Dedifferentiated amniotic fluid mesenchymal stem cell (primary cell): ENCODE data around the gene RAD23A.

ENCODE experiments used
- DNase-seq: peaks from one replicate; pipeline ENCODE4 v3.0.0-alpha.2; 2016; ENCODE audit errors: extremely low spot score

The RAD23A gene

GRCh38 chr19:12984683-12985048 lies 39.0 kb downstream of the RAD23A start:
- DNase-seq = no peak

- DNase-seq = no peak
Measured at GRCh38 chr19:12985049-12985776, 39.6 kb downstream of the RAD23A start.

GRCh38 chr19:12986726-12987125 lies 41.1 kb downstream of the RAD23A start:
- DNase-seq = no peak

DNA sequence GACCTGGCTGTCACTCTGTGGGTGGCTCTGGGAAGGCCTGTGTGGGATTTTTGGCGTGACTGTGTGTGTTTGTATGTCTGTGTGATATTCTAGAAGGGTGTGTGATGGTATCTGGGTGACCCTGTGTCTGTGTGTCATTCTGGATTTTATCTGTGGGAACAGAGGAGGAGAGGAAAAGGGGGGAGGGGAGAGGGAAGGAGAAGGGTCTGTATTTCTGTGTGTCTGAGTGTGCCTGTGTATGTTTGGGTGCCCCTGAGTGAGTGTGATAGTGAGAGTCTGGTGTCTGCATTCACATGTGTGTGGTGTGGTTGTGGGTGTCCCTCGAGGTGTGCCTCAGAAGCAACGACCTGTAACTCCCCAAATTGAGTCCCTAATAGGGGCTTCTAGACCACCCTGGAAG lies 41.5 kb downstream of the RAD23A start:
- DNase-seq = no peak

DNA sequence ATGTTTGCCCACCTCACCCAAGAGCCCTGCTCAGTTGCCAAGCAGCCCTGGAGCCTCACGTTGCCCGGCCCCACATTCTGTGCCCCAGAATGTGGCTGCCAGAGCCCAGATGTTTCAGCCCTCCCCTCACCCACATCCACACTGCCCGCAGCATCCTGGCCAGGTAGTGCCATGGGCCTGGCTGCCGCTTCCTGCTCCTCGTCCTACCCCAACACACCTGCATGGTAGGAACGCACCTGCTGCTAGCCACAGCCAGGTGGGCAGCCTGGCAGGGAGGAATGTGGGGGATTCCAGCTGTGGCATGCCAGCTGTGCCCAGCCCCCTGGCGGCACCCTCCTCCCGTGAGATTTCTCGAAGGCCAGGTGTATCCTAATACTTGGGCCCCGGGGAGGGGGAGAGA lies 42.1 kb downstream of the RAD23A start:
- no peak for DNase-seq

DNA sequence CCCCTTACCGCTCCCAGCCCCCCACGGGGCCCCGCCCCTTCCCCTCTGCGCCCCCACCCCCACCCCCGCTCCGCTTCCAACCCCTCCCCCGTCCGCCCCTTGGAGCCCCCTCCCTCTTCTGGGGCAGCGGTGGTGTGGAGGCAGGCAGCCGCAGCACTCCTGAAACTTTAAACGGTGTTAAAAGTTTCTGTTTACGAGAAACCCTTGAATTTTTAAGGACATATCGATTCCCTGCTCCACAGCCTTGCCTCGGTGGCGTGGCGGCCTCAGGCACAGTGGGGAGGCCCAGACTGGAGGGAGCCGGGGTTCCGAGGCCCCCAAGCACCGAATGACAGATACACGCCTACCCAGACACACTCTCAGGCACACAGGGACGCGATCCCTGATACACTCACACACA lies 44.8 kb downstream of the RAD23A start:
- DNase-seq = no peak

DNA sequence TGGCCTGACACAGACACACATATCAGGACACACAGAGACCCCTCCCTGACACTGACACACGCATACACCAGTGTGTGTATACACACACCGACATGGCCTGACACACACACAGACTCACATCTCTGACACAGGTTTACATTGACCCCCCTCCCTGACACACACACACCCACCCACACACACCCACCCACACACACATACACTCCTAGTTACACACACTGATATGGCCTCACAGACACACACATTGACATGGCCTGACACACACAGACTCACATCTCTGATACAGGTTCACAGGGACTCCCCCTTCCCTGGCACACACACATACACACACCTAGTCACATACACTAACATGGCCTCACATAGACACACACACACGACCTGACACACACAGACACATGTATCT lies 45.2 kb downstream of the RAD23A start:
- DNase-seq = no peak

GRCh38 chr19:12991296-12991695 lies 45.6 kb downstream of the RAD23A start:
- no peak for DNase-seq

- DNase-seq = no peak
Measured at GRCh38 chr19:12992729-12993128, 47.1 kb downstream of the RAD23A start.

- DNase-seq = no peak
Measured at GRCh38 chr19:12993562-12993961, 47.9 kb downstream of the RAD23A start.

DNA sequence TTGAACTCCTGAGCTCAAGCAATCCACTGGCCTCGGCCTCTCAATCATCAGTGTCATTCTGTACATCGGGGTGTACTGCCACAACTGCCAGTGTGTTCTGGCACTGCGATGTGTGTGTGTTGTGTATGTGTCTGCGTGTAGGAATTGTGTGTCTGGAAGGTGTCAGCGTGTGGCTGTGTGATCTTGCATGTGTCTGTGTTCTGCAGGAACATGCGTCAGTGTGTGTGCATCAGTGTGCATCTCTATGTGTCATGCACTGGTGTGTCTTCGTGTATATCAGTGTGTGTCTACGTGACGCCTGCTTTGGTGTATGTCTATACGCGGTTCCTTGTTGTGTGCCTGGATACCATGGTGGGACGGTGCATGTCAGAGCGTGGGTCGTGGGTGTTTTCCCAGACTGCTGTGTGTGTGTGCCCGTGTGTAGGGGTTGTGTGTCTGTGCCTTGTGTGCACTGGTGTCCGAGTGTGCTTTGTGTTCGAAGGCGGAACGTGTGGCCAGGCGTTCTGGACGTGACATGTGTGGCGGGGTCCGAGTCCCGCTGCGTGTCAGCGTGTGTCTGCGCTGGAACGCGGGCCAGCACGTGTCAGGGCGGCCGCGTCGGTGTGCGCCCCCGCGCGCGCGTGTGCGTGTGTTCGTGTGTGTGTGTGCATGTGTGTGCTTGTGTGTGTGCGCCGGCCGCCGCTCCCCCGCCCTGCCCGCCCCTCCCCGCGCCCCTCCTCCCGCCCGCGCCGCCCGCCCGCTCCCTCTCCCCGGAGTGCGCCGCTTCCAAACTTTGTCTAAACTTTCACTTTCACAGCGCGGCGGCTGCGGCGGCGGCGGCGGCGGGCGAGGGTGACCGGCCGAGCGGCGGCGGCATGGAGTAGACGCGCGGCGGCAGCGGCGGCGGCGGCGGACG lies 49.3 kb downstream of the RAD23A start, which contains the start of gene NFIX:
Gene NFIX, plus strand, starts transcription at position 775 of the 895 bp plus-strand sequence. CDS start 363 bp downstream, outside the sequence.
- peak; percentile 46 for DNase-seq

DNA sequence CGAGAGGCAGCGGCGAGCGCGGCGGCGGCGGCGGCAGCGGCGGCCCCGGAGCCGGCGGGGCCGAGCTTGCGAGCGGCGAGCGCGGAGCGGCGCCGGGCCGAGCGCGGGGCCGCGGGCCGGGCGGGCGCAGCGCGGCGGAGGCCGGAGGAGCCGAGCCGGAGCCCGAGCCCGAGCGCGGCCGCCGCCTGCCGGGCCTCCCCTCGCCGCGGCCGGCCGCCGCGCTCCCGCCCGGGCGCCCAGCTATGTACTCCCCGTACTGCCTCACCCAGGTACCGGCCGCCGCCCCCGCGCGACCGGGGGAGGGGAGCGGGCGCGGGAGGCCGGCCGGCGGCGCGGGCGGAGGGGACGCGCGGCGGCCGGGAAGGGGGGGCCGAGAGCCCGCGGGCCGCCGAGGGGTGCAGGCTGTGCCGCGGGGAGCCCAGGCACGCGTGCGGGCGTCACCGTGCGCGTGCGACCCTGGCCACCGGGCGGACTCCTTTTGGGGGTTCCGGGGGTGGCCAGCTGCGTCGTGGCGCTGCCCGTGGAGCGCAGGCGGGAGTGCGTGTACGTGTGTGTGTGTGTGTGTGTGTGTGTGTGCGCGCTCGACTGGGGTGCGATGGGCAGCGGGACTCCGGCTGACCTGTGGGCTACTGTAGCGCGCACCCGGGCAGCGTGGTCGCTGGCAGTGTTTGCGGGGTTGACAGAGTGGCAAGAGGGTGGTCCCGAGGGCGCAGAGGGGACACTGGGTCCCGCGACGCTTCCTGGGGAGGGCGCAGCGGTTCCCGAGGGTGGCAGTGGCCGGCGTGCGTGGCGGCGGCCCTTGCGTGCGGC lies 50.1 kb downstream of the RAD23A start:
- no peak for DNase-seq

GRCh38 chr19:12996406-12997094 lies 50.9 kb downstream of the RAD23A start:
- no peak for DNase-seq

DNA sequence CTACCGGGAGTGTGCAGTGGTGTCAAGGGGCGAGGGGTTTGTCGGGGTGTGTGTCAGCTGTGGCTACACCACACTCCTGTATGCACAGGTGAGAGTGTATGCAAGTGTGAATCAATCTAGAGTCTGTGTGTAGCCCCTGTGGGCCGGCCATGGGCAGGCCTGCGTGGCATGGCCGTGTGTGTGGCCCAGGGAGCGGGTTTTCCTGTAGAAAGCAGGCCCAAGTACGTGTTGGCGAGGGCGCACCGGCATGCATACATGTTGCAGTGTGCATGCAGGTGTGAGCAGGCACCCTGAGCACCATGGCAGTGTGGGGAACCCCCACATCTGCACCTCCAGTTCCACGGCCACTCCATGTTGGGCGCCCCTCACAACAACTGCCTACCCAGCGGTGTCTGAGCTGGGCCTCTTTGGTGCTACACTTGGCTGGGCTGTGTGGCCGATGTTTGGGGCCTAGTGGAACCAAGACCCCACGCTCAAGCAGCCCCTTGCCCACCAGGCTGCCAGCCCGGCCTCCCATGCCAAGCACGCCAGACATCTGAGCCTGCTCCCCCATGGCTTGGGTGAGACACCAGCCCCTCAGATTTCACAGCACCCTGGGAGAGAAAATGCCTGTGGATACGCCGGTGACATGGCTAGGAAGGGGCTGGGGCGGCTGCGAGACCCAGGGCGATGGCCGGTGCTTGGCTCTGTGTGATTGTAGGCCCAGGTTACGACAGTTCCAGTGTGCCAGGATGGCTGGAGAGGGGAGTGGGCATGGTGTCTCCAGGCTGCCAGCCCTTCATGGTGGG lies 51.7 kb downstream of the RAD23A start:
- no peak for DNase-seq

- no peak for DNase-seq
Measured at GRCh38 chr19:12997967-12998940, 52.6 kb downstream of the RAD23A start.

- DNase-seq = no peak
Measured at GRCh38 chr19:13001166-13001501, 55.5 kb downstream of the RAD23A start.

- DNase-seq = no peak
Measured at GRCh38 chr19:13001502-13002165, 56.0 kb downstream of the RAD23A start.

- DNase-seq = no peak
Measured at GRCh38 chr19:13002166-13002898, 56.7 kb downstream of the RAD23A start.
